GM21526 (cell line): Measurements from ENCODE around the gene KIF3A.

Source experiments
- ATAC-seq: cut with Tn5 transposase; IDR thresholded peaks from one replicate; pipeline ENCODE4 v1.9.1; 2021; ENCODE audit warnings: moderate library complexity; ENCODE audit not compliant: unreplicated experiment, low FRiP score

KIF3A gene

GRCh38 chr5:132771503-132771998, 34.2 kb upstream of the KIF3A start:
- no peak for ATAC-seq

- no peak for ATAC-seq
Observed at GRCh38 chr5:132770476-132771159, 33.3 kb upstream of the KIF3A start.

- no peak for ATAC-seq
Observed at GRCh38 chr5:132768485-132768868, 31.1 kb upstream of the KIF3A start.

- no peak for ATAC-seq
Observed at GRCh38 chr5:132767150-132767549, 29.8 kb upstream of the KIF3A start.

- ATAC-seq, result no peak
Observed at GRCh38 chr5:132766806-132767055, 29.4 kb upstream of the KIF3A start.

GRCh38 chr5:132766020-132766805, 28.9 kb upstream of the KIF3A start:
- no peak for ATAC-seq

- no peak for ATAC-seq
Observed at GRCh38 chr5:132765311-132766019, 28.1 kb upstream of the KIF3A start.

GRCh38 chr5:132764671-132765238, 27.4 kb upstream of the KIF3A start:
- no peak for ATAC-seq

- ATAC-seq, result no peak
Observed at GRCh38 chr5:132764051-132764450, 26.7 kb upstream of the KIF3A start.

- ATAC-seq, result no peak
Observed at GRCh38 chr5:132763181-132764036, 26.1 kb upstream of the KIF3A start.

- ATAC-seq, result no peak
Observed at GRCh38 chr5:132762246-132763000, 25.1 kb upstream of the KIF3A start.

- ATAC-seq, result no peak
Observed at GRCh38 chr5:132761321-132762240, 24.2 kb upstream of the KIF3A start.

GRCh38 chr5:132760601-132761317, 23.4 kb upstream of the KIF3A start:
- no peak for ATAC-seq

GRCh38 chr5:132760049-132760420, 22.7 kb upstream of the KIF3A start:
- no peak for ATAC-seq

GRCh38 chr5:132759114-132760048, 22.0 kb upstream of the KIF3A start:
- ATAC-seq, result no peak

- ATAC-seq, result no peak
Observed at GRCh38 chr5:132758451-132758850, 21.1 kb upstream of the KIF3A start.

GRCh38 chr5:132756542-132756941, 19.2 kb upstream of the KIF3A start:
- ATAC-seq, result no peak
